Psoas muscle (tissue), 8 donors: ENCODE results near the gene CLTB. TPM values are rescaled to one million over a fixed set of nuclear protein-coding genes. Genes with fewer than 3 reads are reported as not detected.

Experiments
- ATAC-seq, 4 donors: fragments of 200-7000 bp; cut with Tn5 transposase; one replicate each; pipeline ENCODE4 v1.9.1; 2020; ENCODE audit warnings: moderate library complexity in 3 of 4, mild to moderate bottlenecking in 2 of 4
- DNase-seq, 2 donors: peaks; one replicate each; pipeline ENCODE4 v3.0.0-alpha.2; 2020
- H3K27ac ChIP-seq: fragments of 200-600 bp; one replicate; pipeline ENCODE4 v1.8.0; 2022
- H3K27me3 ChIP-seq, 3 donors: fragments of 200-600 bp in 1 of 3; one replicate each; pipeline versions ENCODE4 v1.6.1 to v1.8.0; 2013 to 2022; ENCODE audit warnings: low read length in 2 of 3, mild to moderate bottlenecking in 2 of 3, moderate library complexity in 1 of 3; ENCODE audit not compliant: insufficient read depth in 3 of 3
- H3K36me3 ChIP-seq, 2 donors: fragments of 200-600 bp in 1 of 2; one replicate each; pipeline versions ENCODE4 v1.6.1 to v1.8.0; 2013 to 2022; ENCODE audit warnings: low read depth in 1 of 2, mild to moderate bottlenecking in 1 of 2, moderate library complexity in 1 of 2; ENCODE audit not compliant: insufficient read depth in 1 of 2
- H3K4me1 ChIP-seq: fragments of 200-600 bp; one replicate; pipeline ENCODE4 v1.8.0; 2022
- H3K4me3 ChIP-seq: fragments of 200-600 bp; one replicate; pipeline ENCODE4 v1.8.0; 2022; ENCODE audit warnings: mild to moderate bottlenecking
- H3K9me3 ChIP-seq: fragments of 200-600 bp; one replicate; pipeline ENCODE4 v1.8.0; 2022
- WGBS, 3 donors: extraction: QIAGEN DNeasy Blood & Tissue Kit; methylation state at CpG; one replicate each; pipeline versions ENCODE4 v1.1.6 to v1.1.7; 2013; 5-methylcytosine and 5-hydroxymethylcytosine counted together
- intact Hi-C, 2 donors: fragments of 100-400 bp; cut with DNase I; formaldehyde crosslinking; loops; one replicate each; pipeline versions ENCODE4 v1.11.0 to v1.14.2; 2022
- polyA plus RNA-seq, 3 donors: library from polyadenylated mRNA; stranded (reverse); fragments of 200-250 nt; gene quantifications; one replicate each; pipeline ENCODE4 v1.2.3, GENCODE V29; 2013
- total RNA-seq, 4 donors: library from RNA; stranded (reverse); fragmentation: NEBNext Ultra II Directional in 2 of 4; extraction: Animal tissue kit (Norgen Biotek cat#: 25700) in 2 of 4; gene quantifications; one replicate each; pipeline versions ENCODE4 v1.2.1 to v1.2.4, GENCODE V29; 2021 to 2023
- TF ChIP-seq, protein P1 (sequence below): fragments of 200-600 bp; IDR thresholded peaks from one replicate; pipeline ENCODE4 v1.8.0; 2022; ENCODE audit warnings: antibody characterized with exemption
- donor health status: healthy with polysubstance abuse.
- donor health status: DM: no; HTN: no; CAD: no; lungs with moderate emphysema.
- donor health status: Bipolar disorder and iron deficiency.
- donor health status: healthy.
- donor health status: DM: yes; HTN: yes; CAD: no.
- donor health status: DM: no; HTN: no; CAD: no.
- donor health status: DM: no; HTN: no; CAD: no.
- donor health status: DM: yes; HTN: yes; CAD: no.

CLTB gene
- total and polyA plus RNA-seq, 7 donors = 162 to 413 (median 223) TPM

DNA sequence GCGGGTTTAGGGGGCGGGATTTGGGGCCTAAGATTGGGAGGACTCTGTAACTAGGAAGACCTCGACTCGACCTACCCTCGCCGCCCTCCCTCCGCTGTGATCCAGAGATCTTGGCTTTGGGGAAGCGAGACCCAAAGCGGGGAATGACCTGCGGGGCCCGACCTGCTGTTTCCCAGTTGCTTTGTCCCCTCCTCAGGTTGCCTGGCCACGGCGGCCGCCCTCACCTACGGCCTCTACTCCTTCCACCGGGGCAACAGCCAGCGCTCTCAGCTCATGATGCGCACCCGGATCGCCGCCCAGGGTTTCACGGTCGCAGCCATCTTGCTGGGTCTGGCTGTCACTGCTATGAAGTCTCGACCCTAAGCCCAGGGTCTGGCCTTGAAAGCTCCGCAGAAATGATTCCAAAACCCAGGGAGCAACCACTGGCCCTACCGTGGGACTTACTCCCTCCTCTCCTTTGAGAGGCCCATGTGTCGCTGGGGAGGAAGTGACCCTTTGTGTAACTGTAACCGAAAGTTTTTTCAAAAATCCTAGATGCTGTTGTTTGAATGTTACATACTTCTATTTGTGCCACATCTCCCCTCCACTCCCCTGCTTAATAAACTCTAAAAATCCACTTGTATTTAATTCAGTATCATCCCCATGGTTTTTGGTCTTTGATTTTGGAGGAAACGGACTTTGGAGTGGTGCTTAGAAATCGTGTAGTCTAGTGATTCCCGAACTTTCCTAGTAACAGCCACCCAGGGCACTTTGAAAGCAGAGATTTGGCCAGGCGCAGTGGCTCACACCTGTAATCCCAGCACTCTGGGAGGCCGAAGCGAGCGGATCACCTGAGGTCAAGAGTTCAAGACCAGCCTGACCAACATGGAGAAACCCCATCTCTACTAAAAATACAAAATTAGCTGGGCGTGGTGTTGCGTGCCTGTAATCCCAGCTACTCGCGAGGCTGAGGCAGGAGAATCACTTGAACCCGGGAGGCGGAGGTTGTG, 26.9 kb downstream of the CLTB start:
- Histone ChIP-seq H3K27ac (peak overlapping the region; percentile 94), H3K36me3 (peaks cover 3 to 69% of the 10 kb centered on the region in 2 donors), H3K4me3 (peak overlapping the region; percentile 95), H3K4me1 (peaks cover 27% of the 10 kb centered on the region), H3K27me3 (peaks cover 0 to 1% (median 0%) of the 10 kb centered on the region in 3 donors), H3K9me3 (no peaks in the 10 kb centered on the region)
- WGBS, 3 donors = 27 to 30% (median 28%) methylated on average over 36 to 41 of the region's 41 CpGs
- peak in 1 of 2 donors; percentile 38 for DNase-seq
- TF ChIP-seq, protein P1, sequence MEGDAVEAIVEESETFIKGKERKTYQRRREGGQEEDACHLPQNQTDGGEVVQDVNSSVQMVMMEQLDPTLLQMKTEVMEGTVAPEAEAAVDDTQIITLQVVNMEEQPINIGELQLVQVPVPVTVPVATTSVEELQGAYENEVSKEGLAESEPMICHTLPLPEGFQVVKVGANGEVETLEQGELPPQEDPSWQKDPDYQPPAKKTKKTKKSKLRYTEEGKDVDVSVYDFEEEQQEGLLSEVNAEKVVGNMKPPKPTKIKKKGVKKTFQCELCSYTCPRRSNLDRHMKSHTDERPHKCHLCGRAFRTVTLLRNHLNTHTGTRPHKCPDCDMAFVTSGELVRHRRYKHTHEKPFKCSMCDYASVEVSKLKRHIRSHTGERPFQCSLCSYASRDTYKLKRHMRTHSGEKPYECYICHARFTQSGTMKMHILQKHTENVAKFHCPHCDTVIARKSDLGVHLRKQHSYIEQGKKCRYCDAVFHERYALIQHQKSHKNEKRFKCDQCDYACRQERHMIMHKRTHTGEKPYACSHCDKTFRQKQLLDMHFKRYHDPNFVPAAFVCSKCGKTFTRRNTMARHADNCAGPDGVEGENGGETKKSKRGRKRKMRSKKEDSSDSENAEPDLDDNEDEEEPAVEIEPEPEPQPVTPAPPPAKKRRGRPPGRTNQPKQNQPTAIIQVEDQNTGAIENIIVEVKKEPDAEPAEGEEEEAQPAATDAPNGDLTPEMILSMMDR = no peak
- intact Hi-C loops = loop anchor here in 1 of 2 donors (2.0 kb wide), 1 partner anchor 29 kb away; the partner anchor contains the start of gene KIAA1191
- ATAC-seq = peak; percentile 22 to 53 (median 27)

DNA sequence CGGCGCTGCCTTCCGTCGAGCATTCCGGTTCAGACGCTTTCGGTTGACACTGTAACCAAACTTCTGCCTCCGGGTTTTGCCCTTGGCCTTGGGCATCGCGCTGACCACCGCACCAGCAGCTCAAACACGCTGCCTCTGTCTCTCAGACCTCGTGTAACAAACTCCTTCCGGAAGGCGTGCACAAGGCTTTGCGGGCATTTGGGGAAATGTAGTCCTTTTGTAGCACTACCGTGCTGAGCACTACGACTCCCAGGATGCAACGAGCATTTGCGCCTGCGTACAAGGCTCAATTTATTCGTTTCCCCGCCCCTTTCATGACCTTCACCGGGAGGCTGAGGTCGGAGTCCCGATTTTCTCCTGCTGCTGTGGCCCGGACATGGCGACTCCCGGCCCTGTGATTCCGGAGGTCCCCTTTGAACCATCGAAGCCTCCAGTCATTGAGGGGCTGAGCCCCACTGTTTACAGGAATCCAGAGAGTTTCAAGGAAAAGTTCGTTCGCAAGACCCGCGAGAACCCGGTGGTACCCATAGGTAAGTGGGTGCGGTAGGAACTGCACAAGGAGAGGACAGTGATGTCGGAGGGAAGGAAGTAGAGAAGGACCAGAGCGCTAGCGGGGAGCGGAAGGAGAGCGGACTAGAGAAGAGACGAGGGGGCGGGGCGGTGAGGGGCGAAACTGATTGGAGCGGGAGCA, 27.8 kb downstream of the CLTB start, which contains the start of the genes HIGD2A and NOP16:
Gene HIGD2A, plus strand, starts transcription at position 308 of the 691 bp plus-strand sequence. Its CDS starts 69 bp downstream, at position 377.
Gene NOP16, minus strand, starts transcription at position 155 of the 691 bp plus-strand sequence. Its CDS starts 59 bp downstream, at position 96.
- H3K4me1 ChIP-seq = peaks cover 29% of the 10 kb centered on the region
- peaks cover 6 to 69% of the 10 kb centered on the region in 2 donors for H3K36me3 ChIP-seq
- peaks cover 0 to 1% (median 0%) of the 10 kb centered on the region in 3 donors for H3K27me3 ChIP-seq
- DNase-seq = peak; percentile 99 to 100
- peak within 1 kb of the TSS; percentile 95 for H3K4me3 ChIP-seq
- ATAC-seq = peak; percentile 93 to 94 (median 94)
- H3K9me3 ChIP-seq = no peaks in the 10 kb centered on the region
- peak within 1 kb of the TSS; percentile 94 for H3K27ac ChIP-seq
- 0 to 1% (median 0%) methylated on average over 43 to 47 of the region's 47 CpGs for WGBS, 3 donors
- TF ChIP-seq, protein P1 = no peak
- intact Hi-C loops = loop anchor here in 1 of 2 donors (2.0 kb wide), 1 partner anchor 28 kb away; the partner anchor contains the start of gene KIAA1191

DNA sequence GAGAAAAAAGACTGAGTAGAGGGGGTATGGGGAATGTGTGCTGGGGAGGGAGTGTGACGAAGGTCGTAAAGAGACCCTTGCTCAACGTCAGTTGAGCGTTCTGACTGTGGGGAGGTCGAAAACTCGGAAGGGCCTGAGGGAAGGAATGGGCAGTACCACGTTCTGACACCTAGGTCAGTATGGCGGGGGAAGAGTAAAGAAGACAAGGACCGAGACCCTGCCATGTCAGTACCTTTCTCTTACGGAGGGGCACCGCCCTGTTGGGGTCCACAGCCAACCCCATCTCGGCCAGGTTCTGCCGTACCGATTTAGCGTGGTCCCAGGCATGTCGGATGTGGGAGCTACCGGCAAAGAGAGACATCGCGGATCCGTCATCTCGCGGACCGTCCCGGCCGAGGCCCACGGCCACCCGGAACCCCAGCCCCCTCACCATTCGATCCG, 28.3 kb downstream of the CLTB start:
- Histone ChIP-seq H3K27ac (peak overlapping the region; percentile 94), H3K36me3 (peaks cover 7 to 69% of the 10 kb centered on the region in 2 donors), H3K4me3 (peak overlapping the region; percentile 95), H3K27me3 (peaks cover 0 to 1% (median 0%) of the 10 kb centered on the region in 3 donors), H3K4me1 (peaks cover 32% of the 10 kb centered on the region), H3K9me3 (no peaks in the 10 kb centered on the region)
- intact Hi-C loops = loop anchor here in 1 of 2 donors (2.0 kb wide), 1 partner anchor 27 kb away; the partner anchor contains the start of gene KIAA1191
- TF ChIP-seq, protein P1 = no peak
- peak; percentile 4 to 21 (median 12) for ATAC-seq
- no peak for DNase-seq
- 0% methylated on average over 27 to 29 of the region's 29 CpGs for WGBS, 3 donors

DNA sequence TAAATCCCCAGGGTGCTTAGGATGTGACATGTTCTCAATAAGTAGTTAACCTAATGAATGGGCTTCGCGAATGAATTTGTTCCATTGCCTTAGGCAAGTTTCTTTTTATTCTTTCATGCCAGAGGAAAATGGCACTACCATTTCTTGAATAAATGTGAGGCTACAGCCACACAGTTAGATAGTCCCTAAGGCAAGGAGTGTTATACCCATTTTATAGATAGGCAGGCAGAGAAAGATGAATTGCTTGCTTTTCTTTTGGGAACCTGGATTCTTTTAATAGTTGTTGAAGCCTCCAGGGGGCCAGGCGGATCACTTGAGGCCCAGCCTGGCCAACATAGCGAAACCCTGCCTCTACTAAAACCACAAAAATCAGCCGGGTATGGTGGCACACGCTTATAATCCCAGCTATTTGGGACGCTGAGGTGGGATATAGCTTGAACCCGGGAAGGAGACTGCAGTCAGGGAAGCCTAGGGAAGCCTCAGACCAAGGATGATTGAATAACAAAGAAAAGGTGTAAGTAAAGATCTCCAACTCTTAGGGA, 28.9 kb downstream of the CLTB start:
- Histone ChIP-seq H3K9me3 (no peaks in the 10 kb centered on the region), H3K4me1 (peaks cover 38% of the 10 kb centered on the region), H3K27me3 (peaks cover 0 to 1% (median 0%) of the 10 kb centered on the region in 3 donors), H3K4me3 (peak overlapping the region; percentile 95), H3K27ac (peak overlapping the region; percentile 94), H3K36me3 (peaks cover 7 to 69% of the 10 kb centered on the region in 2 donors)
- TF ChIP-seq, protein P1 = no peak
- ATAC-seq (no peak), DNase-seq (peak in 1 of 2 donors; percentile 10)
- 32 to 41% (median 37%) methylated on average over 8 of the region's 8 CpGs for WGBS, 3 donors
- intact Hi-C loops = no loop called here
